K562 (cell line): ENCODE results near the gene ZP1. TPM values are rescaled to one million over a fixed set of nuclear protein-coding genes. Genes with fewer than 3 reads are reported as not detected.

Source experiments
- POLR2B ChIP-seq: fragments of 450-650 bp; IDR thresholded peaks from 2 replicates; pipeline ENCODE4 v1.6.1; 2018; ENCODE audit warnings: low read depth; ENCODE audit not compliant: partially characterized antibody
- REST ChIP-seq, 2 experiments: fragments of 450-650 bp; formaldehyde crosslinking in 1 of 2; IDR thresholded peaks; 2 replicates each; pipeline versions ENCODE4 v1.4.0 to v1.6.1; 2014 to 2020; ENCODE audit warnings: mild to moderate bottlenecking in 2 of 2, borderline replicate concordance in 1 of 2, low read depth in 1 of 2
- polyA plus RNA-seq, 8 experiments: library from polyadenylated mRNA; depleted of rRNA in 4 of 8; stranded (reverse) in 5 of 8; unstranded in 3 of 8; fragments of >200 nt; fragmentation: Nextera tagmentation in 2 of 8; fragmentation: Illumina TruSeq in 1 of 8; extraction: Ambion mirVana in 2 of 8; extraction: Trizol in 1 of 8; gene quantifications; 2 replicates each; pipeline versions ENCODE4 v1.2.1 to v1.2.3, GENCODE V29; 2011 to 2014; ENCODE audit warnings: inconsistent platforms in 1 of 8, missing spikeins in 1 of 8
- total RNA-seq, 7 experiments: library from RNA; depleted of rRNA in 6 of 7; stranded (reverse); fragments of >200 nt in 6 of 7; fragmentation: Illumina TruSeq in 2 of 7; extraction: Trizol in 2 of 7; gene quantifications; 2 replicates each; pipeline versions ENCODE4 v1.2.1 to v1.2.3, GENCODE V29; 2011 to 2021; ENCODE audit warnings: low replicate concordance in 1 of 7

ZP1 gene
- total and polyA plus RNA-seq, 9 of the 15 experiments (the other 6 are each of a cell fraction or from before 2014, with no cell fraction given), result 0.11 to 0.15 TPM; not detected in 7

DNA sequence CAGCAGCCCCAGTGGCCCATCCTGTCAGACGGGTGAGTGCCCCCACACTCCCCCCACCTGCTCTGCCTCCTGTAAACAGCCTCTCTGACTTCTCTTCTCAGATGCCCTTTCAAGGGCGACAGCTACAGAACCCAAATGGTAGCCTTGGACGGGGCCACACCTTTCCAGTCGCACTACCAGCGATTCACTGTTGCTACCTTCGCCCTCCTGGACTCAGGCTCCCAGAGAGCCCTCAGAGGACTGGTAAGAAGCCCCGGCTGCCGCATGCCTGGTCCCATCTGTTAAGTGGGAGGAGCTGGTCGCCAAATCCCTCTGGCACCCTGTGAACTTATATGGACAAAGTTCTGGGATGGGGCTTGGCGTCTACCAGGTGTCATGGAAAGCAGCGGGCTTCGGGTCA is 6.2 kb downstream of the ZP1 start (continued):
- TF ChIP-seq REST (IDR thresholded peaks at IDR 0.05; ENCODE audit: borderline replicate concordance) (no peak), REST (CRISPR knock-in tag; IDR thresholded peaks at IDR 0.05; ENCODE audit: low read depth) (no peak), POLR2B (no peak)
